Activated T-cell treated with anti-CD3 and anti-CD28 coated beads, Interleukin-2, amount 50 U/mL, for 48 hours (primary cell): ENCODE measurements around the gene MUC6.

ENCODE experiments used
- DNase-seq, 2 experiments: peaks; one replicate each; pipeline ENCODE4 v3.0.0-alpha.2; 2020

Gene MUC6

GRCh38 chr11:1036303-1036923 lies at the start of gene MUC6:
Gene MUC6, minus strand, starts transcription at chr11:1036718. Its CDS starts 63 bp downstream, at chr11:1036655.
- no peak for DNase-seq

DNA sequence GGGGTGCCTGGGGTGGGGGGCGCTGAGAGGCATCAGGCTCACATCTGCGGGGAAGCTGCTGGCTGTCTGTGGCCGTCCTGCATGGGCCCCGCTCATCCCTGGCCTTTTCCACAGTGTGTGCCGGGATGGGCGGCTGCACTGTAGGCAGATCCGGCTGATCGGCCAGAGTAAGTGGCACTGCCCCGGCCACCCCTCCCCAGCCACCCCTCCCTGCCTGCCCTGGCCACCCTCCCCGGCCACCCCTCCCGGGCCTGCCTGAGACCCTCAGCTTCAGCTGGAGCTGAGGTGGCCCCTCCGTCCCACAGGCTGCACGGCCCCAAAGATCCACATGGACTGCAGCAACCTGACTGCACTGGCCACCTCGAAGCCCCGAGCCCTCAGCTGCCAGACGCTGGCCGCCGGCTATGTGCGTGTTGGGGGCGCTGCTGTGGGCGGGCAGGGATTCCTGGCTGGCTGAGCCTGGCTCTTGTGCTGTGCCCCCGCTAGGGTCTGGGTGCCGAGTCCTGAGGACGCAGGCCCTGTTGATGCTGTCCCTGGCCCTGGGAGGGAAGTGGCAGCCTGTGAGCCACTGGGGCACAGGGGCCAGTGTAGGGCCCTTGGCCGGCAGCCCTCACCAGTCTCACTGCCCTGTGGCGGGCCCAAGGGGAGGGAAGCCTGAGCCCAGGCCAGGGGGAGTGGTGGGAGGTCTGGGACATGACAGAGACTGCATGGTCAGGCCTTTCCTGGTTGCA lies 49.1 kb upstream of the MUC6 start:
- DNase-seq, result no peak

- no peak for DNase-seq
Measured at GRCh38 chr11:1084561-1085439, 48.3 kb upstream of the MUC6 start.

DNA sequence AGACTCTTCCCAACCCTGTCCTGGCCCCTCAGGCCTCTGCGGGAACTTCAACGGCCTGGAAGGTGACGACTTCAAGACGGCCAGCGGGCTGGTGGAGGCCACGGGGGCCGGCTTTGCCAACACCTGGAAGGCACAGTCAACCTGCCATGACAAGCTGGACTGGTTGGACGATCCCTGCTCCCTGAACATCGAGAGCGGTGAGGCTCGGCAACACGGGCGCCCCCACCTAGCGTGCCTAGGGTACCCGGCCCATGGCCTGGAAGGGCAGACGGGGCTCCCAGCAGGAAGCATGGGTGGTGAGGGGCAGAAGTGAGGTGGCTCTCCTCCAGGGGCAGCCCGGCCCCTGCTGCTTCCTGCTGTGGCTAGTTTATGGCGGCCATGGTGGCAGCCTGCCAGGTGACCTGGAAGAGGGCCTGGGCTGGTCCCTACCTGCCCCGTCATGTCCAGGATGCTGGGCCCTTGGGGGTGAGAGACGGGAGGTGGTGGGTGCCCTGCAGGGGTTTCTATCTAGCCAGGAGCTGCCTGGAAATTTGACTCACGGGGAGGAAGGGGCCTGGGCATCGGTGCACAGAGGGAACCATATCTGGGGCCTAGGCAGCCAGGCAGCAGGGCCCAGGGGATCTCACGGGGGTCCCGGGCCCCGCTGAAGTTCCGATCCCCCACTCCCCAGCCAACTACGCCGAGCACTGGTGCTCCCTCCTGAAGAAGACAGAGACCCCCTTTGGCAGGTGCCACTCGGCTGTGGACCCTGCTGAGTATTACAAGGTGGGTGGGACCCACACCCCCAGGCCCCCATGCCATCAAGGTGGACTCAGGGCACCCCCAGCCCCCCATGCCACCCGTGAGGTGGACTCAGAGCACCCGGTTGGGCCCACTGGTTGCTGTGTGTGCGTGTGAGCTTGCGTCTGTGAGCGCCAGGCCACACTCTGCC lies 47.4 kb upstream of the MUC6 start:
- DNase-seq, result no peak

DNA sequence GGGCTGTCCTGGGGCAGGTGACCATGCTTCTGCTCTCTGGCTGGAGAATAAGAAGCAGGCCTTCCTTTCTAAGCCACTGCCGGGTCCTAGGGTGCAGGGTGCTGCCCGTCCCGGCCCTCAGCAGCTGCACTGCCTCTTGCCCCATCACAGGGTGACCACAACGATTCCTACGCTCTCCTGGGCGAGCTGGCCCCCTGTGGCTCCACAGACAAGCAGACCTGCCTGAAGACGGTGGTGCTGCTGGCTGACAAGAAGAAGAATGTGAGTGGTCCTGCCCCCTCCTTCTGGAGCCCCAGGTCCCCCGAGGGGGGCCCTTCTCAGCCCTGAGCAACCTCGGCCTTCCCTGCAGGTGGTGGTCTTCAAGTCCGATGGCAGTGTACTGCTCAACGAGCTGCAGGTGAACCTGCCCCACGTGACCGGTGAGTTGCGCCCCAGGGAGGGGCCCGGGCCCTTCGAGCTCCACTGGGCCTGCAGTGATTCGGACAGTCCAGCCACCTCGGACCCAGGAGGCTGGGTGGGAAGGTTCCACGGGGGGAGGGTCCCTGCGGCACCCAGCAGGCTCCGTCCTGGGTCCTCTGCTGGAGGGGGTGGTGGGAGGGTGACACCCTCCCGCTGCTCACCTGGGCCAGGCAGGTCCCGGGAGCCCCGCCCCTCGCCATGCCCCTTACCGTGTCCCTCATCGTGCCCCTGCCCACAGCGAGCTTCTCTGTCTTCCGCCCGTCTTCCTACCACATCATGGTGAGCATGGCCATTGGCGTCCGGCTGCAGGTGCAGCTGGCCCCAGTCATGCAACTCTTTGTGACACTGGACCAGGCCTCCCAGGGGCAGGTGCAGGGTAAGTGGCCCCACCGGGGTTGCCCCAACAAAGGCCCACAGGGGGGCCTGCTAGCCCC lies 46.5 kb upstream of the MUC6 start:
- DNase-seq, result no peak

- DNase-seq, result no peak
Measured at GRCh38 chr11:1082346-1082727, 45.8 kb upstream of the MUC6 start.

- DNase-seq, result no peak
Measured at GRCh38 chr11:1081601-1082311, 45.2 kb upstream of the MUC6 start.

DNA sequence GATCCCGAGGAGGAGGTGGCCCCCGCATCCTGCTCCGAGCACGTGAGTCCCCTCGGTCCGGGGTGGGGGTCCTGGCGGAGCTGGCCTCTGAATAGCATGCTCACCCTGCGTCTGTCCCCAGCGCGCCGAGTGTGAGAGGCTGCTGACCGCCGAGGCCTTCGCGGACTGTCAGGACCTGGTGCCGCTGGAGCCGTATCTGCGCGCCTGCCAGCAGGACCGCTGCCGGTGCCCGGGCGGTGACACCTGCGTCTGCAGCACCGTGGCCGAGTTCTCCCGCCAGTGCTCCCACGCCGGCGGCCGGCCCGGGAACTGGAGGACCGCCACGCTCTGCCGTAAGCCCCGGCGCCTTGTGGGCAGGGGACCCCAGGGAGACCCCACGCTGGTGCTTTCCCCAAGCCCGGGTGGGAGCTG lies 41.7 kb upstream of the MUC6 start:
- DNase-seq, result no peak

- no peak for DNase-seq
Measured at GRCh38 chr11:1077417-1078119, 41.0 kb upstream of the MUC6 start.

DNA sequence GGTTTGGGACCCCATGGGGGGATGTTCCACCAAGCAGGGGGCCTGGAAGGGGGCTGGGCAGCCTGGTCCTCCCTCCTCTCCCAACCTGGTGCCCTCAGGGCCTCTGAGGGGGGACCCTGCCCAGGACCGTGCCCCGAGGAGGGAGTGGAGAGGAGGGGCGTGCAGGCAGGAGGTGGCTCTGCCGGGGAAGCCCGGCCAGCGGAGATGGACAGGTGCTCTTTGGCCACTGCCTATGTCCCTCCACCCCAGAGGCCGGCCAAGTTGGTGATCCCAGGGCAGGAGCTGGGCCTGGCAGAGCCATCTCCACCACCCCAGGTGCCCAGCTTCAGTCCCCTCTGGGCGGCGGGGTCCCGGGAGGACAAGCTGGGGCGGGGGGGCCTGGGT lies 40.5 kb upstream of the MUC6 start:
- DNase-seq, result no peak

DNA sequence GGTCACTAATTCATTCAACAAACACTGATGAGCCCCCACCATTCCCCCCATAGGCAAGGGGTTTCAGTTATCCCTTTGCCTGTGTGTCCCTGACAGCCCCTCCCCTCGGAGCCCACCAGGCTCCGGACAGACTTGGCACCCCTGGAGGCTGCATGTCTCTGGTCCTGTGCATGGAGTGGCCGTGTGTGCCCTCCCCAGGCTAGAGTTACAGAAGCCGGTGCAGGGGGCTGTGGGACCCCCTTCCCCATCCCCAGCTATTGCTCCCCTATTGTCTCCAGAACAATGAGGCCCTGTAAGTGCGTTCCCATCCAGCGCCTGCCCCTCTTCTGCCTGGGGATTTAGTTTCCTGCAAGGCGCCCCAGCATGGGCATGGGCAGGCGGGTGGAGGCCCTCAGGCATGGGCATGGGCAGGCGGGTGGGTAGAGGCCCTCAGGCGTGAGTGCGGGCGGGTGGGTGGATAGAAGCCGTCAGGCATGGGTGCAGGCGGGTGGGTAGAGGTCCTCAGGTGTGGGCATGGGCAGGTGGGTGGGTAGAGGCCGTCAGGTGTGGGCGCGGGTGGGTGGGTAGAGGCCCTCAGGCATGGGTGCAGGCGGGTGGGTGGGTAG lies 39.6 kb upstream of the MUC6 start:
- no peak for DNase-seq

- no peak for DNase-seq
Measured at GRCh38 chr11:1075341-1075911, 38.9 kb upstream of the MUC6 start.

DNA sequence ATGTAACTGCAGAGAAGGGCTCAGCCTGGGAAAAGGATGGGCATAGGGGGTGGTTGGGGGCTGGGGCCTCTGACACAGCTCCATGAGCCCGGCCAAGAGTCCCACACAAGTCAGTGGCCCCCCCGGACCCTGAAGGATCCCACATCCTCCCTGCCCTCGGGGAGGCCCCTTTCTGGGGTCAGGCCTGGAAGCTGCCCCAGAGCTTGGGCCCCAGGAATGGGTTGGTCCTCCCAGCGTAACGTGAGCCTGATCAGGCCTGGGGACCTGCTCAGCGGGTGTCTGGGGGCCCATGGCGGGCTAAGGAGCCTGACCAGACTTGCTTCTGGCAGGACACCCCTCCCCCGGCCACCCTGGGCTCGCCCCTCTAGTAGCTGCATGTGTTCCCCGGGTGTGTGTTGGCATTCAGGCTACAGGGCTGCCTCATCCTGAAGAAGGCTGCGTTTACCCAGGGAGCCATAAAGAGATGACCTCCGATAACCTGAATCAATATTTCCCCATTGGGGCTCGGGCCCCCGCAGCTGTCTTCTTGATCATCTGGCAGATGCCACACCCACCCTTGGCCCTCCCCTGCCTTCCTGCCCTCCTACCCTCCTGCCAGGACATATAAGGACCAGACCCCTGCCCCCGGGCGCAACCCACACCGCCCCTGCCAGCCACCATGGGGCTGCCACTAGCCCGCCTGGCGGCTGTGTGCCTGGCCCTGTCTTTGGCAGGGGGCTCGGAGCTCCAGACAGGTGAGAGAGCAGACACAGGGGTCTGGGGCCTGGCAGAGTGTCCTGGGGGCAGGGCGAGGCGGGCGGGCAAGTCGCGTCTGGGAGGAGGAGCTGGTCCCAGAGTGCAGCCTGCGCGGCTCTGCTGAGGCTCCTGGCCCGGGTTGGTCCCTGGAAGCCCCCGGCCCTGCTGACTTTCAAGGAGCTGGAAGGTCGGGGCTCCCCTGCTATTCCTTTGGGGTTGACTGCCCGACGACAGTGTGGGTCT lies 38.0 kb upstream of the MUC6 start, which contains the start of gene MUC2:
Gene MUC2, plus strand, starts transcription at position 631 of the 978 bp plus-strand sequence.
- DNase-seq, result no peak

DNA sequence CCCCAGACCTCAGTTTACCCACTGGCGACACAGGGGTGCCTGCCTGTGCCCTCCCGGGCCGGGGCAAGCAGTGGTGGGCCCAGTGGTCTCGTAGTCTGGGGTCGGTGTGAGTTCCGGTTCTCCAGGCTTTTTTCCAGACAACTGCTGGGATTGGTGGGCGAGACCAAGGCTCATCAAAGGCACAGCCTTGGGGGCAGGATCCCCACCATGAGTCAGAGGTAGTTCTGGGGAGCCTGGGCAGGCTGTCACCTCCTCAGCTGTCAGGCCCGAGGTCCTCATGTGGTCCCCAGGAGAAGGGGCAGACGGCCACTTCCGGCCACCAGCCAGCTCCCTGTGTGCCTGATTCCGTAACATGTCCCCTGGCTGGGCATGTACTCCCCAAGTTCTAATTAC lies 37.3 kb upstream of the MUC6 start:
- no peak for DNase-seq

GRCh38 chr11:1073261-1073724 lies 36.8 kb upstream of the MUC6 start:
- DNase-seq, result no peak

DNA sequence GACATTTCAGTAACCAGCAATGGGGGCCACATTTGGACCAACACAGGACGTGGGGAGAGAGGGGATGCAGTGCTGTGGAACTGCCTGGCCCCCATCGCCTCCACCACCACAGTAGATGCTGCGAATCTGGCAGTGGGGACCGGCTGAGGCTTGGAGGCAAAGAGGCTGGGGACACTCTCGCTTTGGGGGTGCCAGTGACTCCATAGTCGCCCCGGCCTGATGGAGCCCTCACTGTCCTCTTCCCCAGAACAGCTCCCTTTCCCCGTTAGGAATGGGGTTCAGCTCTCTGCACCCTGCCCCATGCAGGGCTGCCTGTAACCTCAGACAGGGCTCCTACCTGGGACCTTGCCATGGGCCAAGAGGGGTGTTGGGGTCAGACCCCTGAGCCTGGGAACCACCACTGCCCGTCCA lies 36.3 kb upstream of the MUC6 start:
- no peak for DNase-seq

- no peak for DNase-seq
Measured at GRCh38 chr11:1072116-1072820, 35.8 kb upstream of the MUC6 start.
